Upper lobe of left lung (tissue), 4 donors: ENCODE data around the gene RCC2.

ENCODE experiments used
- EP300 ChIP-seq, 4 donors: sonication (generic); formaldehyde crosslinking; IDR thresholded peaks; one replicate each; pipeline ENCODE4 v1.5.1; 2017; ENCODE audit warnings: antibody characterized with exemption in 4 of 4, control low read depth in 2 of 4
- POLR2A ChIP-seq, 4 donors: fragments of 450-650 bp; IDR thresholded peaks; one replicate each; pipeline ENCODE4 v1.5.1; 2016 to 2017; ENCODE audit warnings: antibody characterized with exemption in 4 of 4, mild to moderate bottlenecking in 2 of 4
- POLR2AphosphoS5 ChIP-seq, 2 donors: sonication (generic); formaldehyde crosslinking; IDR thresholded peaks; one replicate each; pipeline ENCODE4 v1.5.1; 2017; ENCODE audit warnings: antibody characterized with exemption in 2 of 2
- TF ChIP-seq, protein P1 (sequence below), 6 experiments: fragments of 450-650 bp in 4 of 6; fragments of 200-600 bp in 2 of 6; sonication (generic) in 2 of 6; IDR thresholded peaks; one replicate each; pipeline ENCODE4 v1.5.1; 2016 to 2019; ENCODE audit warnings: antibody characterized with exemption in 6 of 6

GRCh38 chr1:17404820-17405219, 34.7 kb downstream of the RCC2 start:
- TF ChIP-seq, protein P1, sequence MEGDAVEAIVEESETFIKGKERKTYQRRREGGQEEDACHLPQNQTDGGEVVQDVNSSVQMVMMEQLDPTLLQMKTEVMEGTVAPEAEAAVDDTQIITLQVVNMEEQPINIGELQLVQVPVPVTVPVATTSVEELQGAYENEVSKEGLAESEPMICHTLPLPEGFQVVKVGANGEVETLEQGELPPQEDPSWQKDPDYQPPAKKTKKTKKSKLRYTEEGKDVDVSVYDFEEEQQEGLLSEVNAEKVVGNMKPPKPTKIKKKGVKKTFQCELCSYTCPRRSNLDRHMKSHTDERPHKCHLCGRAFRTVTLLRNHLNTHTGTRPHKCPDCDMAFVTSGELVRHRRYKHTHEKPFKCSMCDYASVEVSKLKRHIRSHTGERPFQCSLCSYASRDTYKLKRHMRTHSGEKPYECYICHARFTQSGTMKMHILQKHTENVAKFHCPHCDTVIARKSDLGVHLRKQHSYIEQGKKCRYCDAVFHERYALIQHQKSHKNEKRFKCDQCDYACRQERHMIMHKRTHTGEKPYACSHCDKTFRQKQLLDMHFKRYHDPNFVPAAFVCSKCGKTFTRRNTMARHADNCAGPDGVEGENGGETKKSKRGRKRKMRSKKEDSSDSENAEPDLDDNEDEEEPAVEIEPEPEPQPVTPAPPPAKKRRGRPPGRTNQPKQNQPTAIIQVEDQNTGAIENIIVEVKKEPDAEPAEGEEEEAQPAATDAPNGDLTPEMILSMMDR (IDR thresholded peaks at IDR 0.05) = no peak
- TF ChIP-seq POLR2A (IDR thresholded peaks at IDR 0.05) (no peak), EP300 (IDR thresholded peaks at IDR 0.05) (no peak), POLR2AphosphoS5 (IDR thresholded peaks at IDR 0.05) (no peak)
